Panc1 (cell line): Measurements from ENCODE around the gene CDK19. TPM values are rescaled to one million over a fixed set of nuclear protein-coding genes. Genes with fewer than 3 reads are reported as not detected.
A peak's percentile ranks its signal among the peaks of the same experiment; 100 is the strongest.
"Not testable (repeated sequence)": the region's sequence is repeated elsewhere in the genome, so short reads cannot be mapped to it uniquely, and the experiment has no call there.

ENCODE experiments used
- ATAC-seq: fragments of 200-7000 bp; cut with Tn5 transposase; 2 replicates; pipeline ENCODE4 v1.9.1; 2020; ENCODE audit warnings: mild to moderate bottlenecking, moderate library complexity
- BruUV-seq: library from RNA; stranded (reverse); fragments of 400-500 nt; replicated peaks from 2 replicates; lab custom pipeline; 2021; lab: Mats Ljungman, UMichigan
- CTCF ChIA-PET: fragments of 300-600 bp; sonication (Branson Sonifier 250); formaldehyde crosslinking; loops from one replicate; lab custom pipeline; 2022; ENCODE audit warnings: antibody characterized with exemption; lab: Charles Lee
- POLR2A ChIA-PET: fragments of 300-600 bp; sonication (Branson Sonifier 250); formaldehyde crosslinking; loops from one replicate; lab custom pipeline; 2022; ENCODE audit warnings: antibody characterized with exemption; lab: Charles Lee
- DNase-seq: peaks from one replicate; pipeline ENCODE4 v3.0.0-alpha.2; 2010; ENCODE audit warnings: low read depth, low spot score
- H3K27ac ChIP-seq: 2 replicates; pipeline ENCODE4 v1.5.1; 2011; ENCODE audit warnings: mild to moderate bottlenecking, low read length, inconsistent platforms
- H3K27me3 ChIP-seq: fragments of 200-500 bp; sonication (Bioruptor generic); 2 replicates; pipeline ENCODE4 v1.6.0; 2014; ENCODE audit warnings: low read length, inconsistent platforms; ENCODE audit not compliant: control insufficient read depth, insufficient read depth
- H3K36me3 ChIP-seq: fragments of 200-500 bp; sonication (Bioruptor generic); 2 replicates; pipeline ENCODE4 v1.5.1; 2014; ENCODE audit warnings: inconsistent platforms, mild to moderate bottlenecking, low read length, moderate library complexity; ENCODE audit not compliant: control insufficient read depth, insufficient read depth
- H3K4me1 ChIP-seq: 2 replicates; pipeline ENCODE4 v1.5.1; 2011; ENCODE audit warnings: inconsistent platforms, mild to moderate bottlenecking, low read length, moderate library complexity; ENCODE audit not compliant: control insufficient read depth, insufficient read depth
- H3K4me3 ChIP-seq, 2 experiments: 2 replicates each; pipeline ENCODE4 v1.5.1; 2011 to 2012; ENCODE audit warnings: low read depth in 2 of 2, low read length in 2 of 2, mild to moderate bottlenecking in 2 of 2, inconsistent platforms in 1 of 2, moderate library complexity in 1 of 2
- H3K9me3 ChIP-seq: fragments of 200-500 bp; sonication (Bioruptor generic); 2 replicates; pipeline ENCODE4 v1.5.1; 2014; ENCODE audit warnings: low read depth, mild to moderate bottlenecking, inconsistent platforms, low read length, moderate library complexity; ENCODE audit not compliant: control insufficient read depth, insufficient read depth
- CTCF ChIP-seq: fragments of 450-650 bp; IDR thresholded peaks from 2 replicates; pipeline ENCODE4 v1.5.1; 2017; ENCODE audit warnings: mild to moderate bottlenecking
- POLR2AphosphoS5 ChIP-seq: IDR thresholded peaks from 2 replicates; pipeline ENCODE4 v1.6.1; 2012; ENCODE audit warnings: mild to moderate bottlenecking, low read depth, low read length, moderate library complexity
- REST ChIP-seq, 2 experiments: IDR thresholded peaks; 2 replicates each; pipeline ENCODE4 v1.6.1; 2011 to 2012; ENCODE audit warnings: low read depth in 2 of 2, control low read depth in 1 of 2, low read length in 1 of 2, mild to moderate bottlenecking in 1 of 2, moderate library complexity in 1 of 2; ENCODE audit not compliant: insufficient read depth in 1 of 2
- SIN3A ChIP-seq: IDR thresholded peaks from 2 replicates; pipeline ENCODE4 v1.6.1; 2012; ENCODE audit warnings: low read depth, mild to moderate bottlenecking, low read length, moderate library complexity, borderline replicate concordance; ENCODE audit not compliant: insufficient read depth
- TCF7L2 ChIP-seq: IDR thresholded peaks from 2 replicates; pipeline ENCODE4 v1.6.1; 2011; ENCODE audit warnings: mild to moderate bottlenecking, low read depth, low read length, inconsistent platforms
- in situ Hi-C: cut with HindIII; loops from 2 replicates; pipeline ENCODE4 v1.10.0; 2016; ENCODE audit warnings: low sequenced_read_pairs, low pct_unique_long_range_greater_than_20kb
- intact Hi-C: fragments of 100-400 bp; cut with micrococcal nuclease; formaldehyde crosslinking; loops from one replicate; pipeline ENCODE4 v1.10.0; 2022; ENCODE audit not compliant: unreplicated experiment
- total RNA-seq: library from RNA; stranded (reverse); gene quantifications from one replicate; pipeline ENCODE4 v1.2.1, GENCODE V29; 2021; ENCODE audit not compliant: unreplicated experiment

Gene CDK19
- total RNA-seq, 1 experiment from 2014 or later, result 48.4 TPM

GRCh38 chr6:110746680-110747079 lies 68.6 kb downstream of the CDK19 start:
- POLR2A ChIA-PET, result interaction anchor here (0.5 kb wide), 1 partner anchor 117 kb away, joined by 3 read pairs; no protein-coding TSS in a partner anchor
- Histone ChIP-seq H3K4me1 (peaks cover 7% of the 10 kb centered on the region; the same call in 1 of the 2 replicates), H3K9me3 (peaks cover 17% of the 10 kb centered on the region; the same call in 1 of the 2 replicates), H3K27ac (no peak overlapping the region), H3K4me3 (no peak overlapping the region), H3K36me3 (no peaks in the 10 kb centered on the region), H3K27me3 (no peaks in the 10 kb centered on the region)
- BruUV-seq, result no TSS peak
- no peak for DNase-seq
- CTCF ChIA-PET, result interaction anchor here (0.6 kb wide), 2 partner anchors 15 to 63 kb away, joined by 4 to 6 read pairs; no protein-coding TSS in a partner anchor
- in situ Hi-C loops (no loop called here), intact Hi-C loops (no loop called here)
- ATAC-seq, result peak; percentile 68; the same call in 1 of the 2 replicates
- no peak for TF ChIP-seq TCF7L2
- TF ChIP-seq POLR2AphosphoS5, result no peak
- no peak for TF ChIP-seq REST (IDR thresholded peaks at IDR 0.05; ENCODE audit: insufficient read depth in 1 of 2, low read depth in 2 of 2, low read length in 1 of 2)
- TF ChIP-seq CTCF, result no peak
- no peak for TF ChIP-seq SIN3A

- intact Hi-C loops (no loop called here), in situ Hi-C loops (no loop called here)
- Histone ChIP-seq H3K27ac (no peak overlapping the region), H3K4me1 (peaks cover 7% of the 10 kb centered on the region; the same call in 1 of the 2 replicates), H3K36me3 (no peaks in the 10 kb centered on the region), H3K27me3 (no peaks in the 10 kb centered on the region), H3K4me3 (no peak overlapping the region), H3K9me3 (peaks cover 20% of the 10 kb centered on the region; the same call in 1 of the 2 replicates)
- ChIA-PET CTCF (no interaction called here), POLR2A (no interaction called here)
- ATAC-seq, result no peak
- no TSS peak for BruUV-seq
- no peak for DNase-seq
- no peak for TF ChIP-seq CTCF
- no peak for TF ChIP-seq TCF7L2
- no peak for TF ChIP-seq REST (IDR thresholded peaks at IDR 0.05; ENCODE audit: insufficient read depth in 1 of 2, low read depth in 2 of 2, low read length in 1 of 2)
- no peak for TF ChIP-seq SIN3A
- TF ChIP-seq POLR2AphosphoS5, result no peak
Observed at GRCh38 chr6:110744991-110745390, 70.3 kb downstream of the CDK19 start.

GRCh38 chr6:110742552-110742951 lies 72.7 kb downstream of the CDK19 start:
- H3K4me3 ChIP-seq, H3K4me1 ChIP-seq, POLR2A ChIA-PET, H3K27me3 ChIP-seq, in situ Hi-C loops, DNase-seq, BruUV-seq, ATAC-seq, H3K27ac ChIP-seq, CTCF ChIA-PET, H3K36me3 ChIP-seq, intact Hi-C loops: not testable (repeated sequence)
- H3K9me3 ChIP-seq, result peaks cover 20% of the 10 kb centered on the region; the same call in 1 of the 2 replicates
